HEK293 (cell line): ENCODE data around the gene USP32.
A peak's percentile ranks its signal among the peaks of the same experiment; 100 is the strongest.

ENCODE experiments used
- CTCF ChIA-PET: fragments of 350-600 bp; formaldehyde crosslinking; extraction: SDS; loops from one replicate; lab custom pipeline; 2021; ENCODE audit warnings: antibody characterized with exemption; lab: Yijun Ruan, JAX
- POLR2A ChIA-PET: fragments of 300-600 bp; formaldehyde crosslinking; extraction: SDS; loops from one replicate; lab custom pipeline; 2020; ENCODE audit warnings: antibody characterized with exemption, inconsistent platforms; lab: Yijun Ruan, JAX
- H3K27ac ChIP-seq: fragments of 200-500 bp; sonication (Bioruptor generic); 2 replicates; pipeline ENCODE4 v1.5.1; 2014; ENCODE audit warnings: low read depth, low read length, control low read depth, inconsistent platforms; ENCODE audit errors: extremely low read depth
- H3K36me3 ChIP-seq, 2 experiments: fragments of 200-500 bp in 1 of 2; sonication (Bioruptor generic) in 1 of 2; 1 replicate in 1 of 2; 2 replicates in 1 of 2; pipeline ENCODE4 v1.5.1; 2014 to 2017; ENCODE audit warnings: inconsistent platforms in 2 of 2, low read length in 2 of 2; ENCODE audit not compliant: control insufficient read depth in 2 of 2, insufficient read depth in 1 of 2
- H3K4me1 ChIP-seq: fragments of 200-500 bp; sonication (Bioruptor generic); 2 replicates; pipeline ENCODE4 v1.5.1; 2014; ENCODE audit warnings: mild to moderate bottlenecking, low read length, inconsistent platforms; ENCODE audit not compliant: control insufficient read depth, insufficient read depth
- H3K4me3 ChIP-seq: 2 replicates; pipeline ENCODE4 v1.5.1; 2011; ENCODE audit warnings: low read depth, mild to moderate bottlenecking, control low read depth, low read length, moderate library complexity
- H3K9me3 ChIP-seq: fragments of 200-500 bp; sonication (Bioruptor generic); 2 replicates; pipeline ENCODE4 v1.5.1; 2014; ENCODE audit warnings: low read depth, low read length, inconsistent platforms; ENCODE audit not compliant: control insufficient read depth, insufficient read depth
- PRDM1 ChIP-seq: fragments of 450-650 bp; formaldehyde crosslinking; IDR thresholded peaks from 2 replicates; pipeline ENCODE4; 2016; ENCODE audit warnings: missing biosample characterization, missing genetic modification characterization
- SCRT2 ChIP-seq: fragments of 450-650 bp; formaldehyde crosslinking; IDR thresholded peaks from 2 replicates; pipeline ENCODE4 v1.5.1; 2016; ENCODE audit warnings: missing biosample characterization, missing genetic modification characterization
- ZBTB6 ChIP-seq: fragments of 450-650 bp; formaldehyde crosslinking; IDR thresholded peaks from 2 replicates; pipeline ENCODE4 v1.5.1; 2017; ENCODE audit warnings: missing biosample characterization, missing genetic modification characterization
- ZNF146 ChIP-seq: fragments of 450-650 bp; formaldehyde crosslinking; IDR thresholded peaks from 2 replicates; pipeline ENCODE4 v1.5.1; 2016; ENCODE audit warnings: missing biosample characterization, missing genetic modification characterization
- ZNF18 ChIP-seq: fragments of 450-650 bp; formaldehyde crosslinking; IDR thresholded peaks from 2 replicates; pipeline ENCODE4 v1.5.1; 2016; ENCODE audit warnings: missing biosample characterization, missing genetic modification characterization
- ZNF202 ChIP-seq: fragments of 450-650 bp; formaldehyde crosslinking; IDR thresholded peaks from 2 replicates; pipeline ENCODE4 v1.5.1; 2016; ENCODE audit warnings: missing biosample characterization, missing genetic modification characterization, borderline replicate concordance
- ZNF530 ChIP-seq: fragments of 450-650 bp; formaldehyde crosslinking; IDR thresholded peaks from 2 replicates; pipeline ENCODE4 v1.5.1; 2016; ENCODE audit warnings: low read depth, missing biosample characterization, missing genetic modification characterization
- ZNF747 ChIP-seq: fragments of 450-650 bp; formaldehyde crosslinking; IDR thresholded peaks from 2 replicates; pipeline ENCODE4 v1.5.1; 2016; ENCODE audit warnings: missing biosample characterization, missing genetic modification characterization
- ZNF785 ChIP-seq: fragments of 450-650 bp; formaldehyde crosslinking; IDR thresholded peaks from 2 replicates; pipeline ENCODE4 v1.5.1; 2016; ENCODE audit warnings: missing biosample characterization, missing genetic modification characterization
- TF ChIP-seq, protein P1 (sequence below): fragments of 450-650 bp; formaldehyde crosslinking; IDR thresholded peaks from 2 replicates; pipeline ENCODE4 v1.5.1; 2016; ENCODE audit warnings: missing biosample characterization, missing genetic modification characterization, low read depth
- TF ChIP-seq, protein P2 (sequence below): fragments of 450-650 bp; formaldehyde crosslinking; IDR thresholded peaks from 2 replicates; pipeline ENCODE4 v1.5.1; 2016; ENCODE audit warnings: missing biosample characterization, missing genetic modification characterization
- TF ChIP-seq, protein P3 (sequence below): fragments of 450-650 bp; formaldehyde crosslinking; IDR thresholded peaks from 2 replicates; pipeline ENCODE4 v1.5.1; 2016; ENCODE audit warnings: missing biosample characterization, missing genetic modification characterization
- TF ChIP-seq, protein P4 (sequence below): fragments of 450-650 bp; formaldehyde crosslinking; IDR thresholded peaks from 2 replicates; pipeline ENCODE4 v1.5.1; 2017; ENCODE audit warnings: missing biosample characterization, missing genetic modification characterization

Gene USP32

GRCh38 chr17:60260540-60260939 is 131.4 kb downstream of the USP32 start:
- peak; percentile 22; the same call in 1 of the 2 replicates for TF ChIP-seq ZNF146 (tag by site-specific recombination)
- no peak for TF ChIP-seq PRDM1
- Histone ChIP-seq H3K27ac (no peak overlapping the region), H3K36me3 (peaks cover 19 to 29% of the 10 kb centered on the region in 2 experiments), H3K4me1 (no peaks in the 10 kb centered on the region), H3K9me3 (no peaks in the 10 kb centered on the region), H3K4me3 (no peak overlapping the region)
- CTCF ChIA-PET: no interaction called here
- POLR2A ChIA-PET: interaction anchor here (0.7 kb wide), 1 partner anchor 193 kb away, joined by 3 read pairs; no protein-coding TSS in a partner anchor

DNA sequence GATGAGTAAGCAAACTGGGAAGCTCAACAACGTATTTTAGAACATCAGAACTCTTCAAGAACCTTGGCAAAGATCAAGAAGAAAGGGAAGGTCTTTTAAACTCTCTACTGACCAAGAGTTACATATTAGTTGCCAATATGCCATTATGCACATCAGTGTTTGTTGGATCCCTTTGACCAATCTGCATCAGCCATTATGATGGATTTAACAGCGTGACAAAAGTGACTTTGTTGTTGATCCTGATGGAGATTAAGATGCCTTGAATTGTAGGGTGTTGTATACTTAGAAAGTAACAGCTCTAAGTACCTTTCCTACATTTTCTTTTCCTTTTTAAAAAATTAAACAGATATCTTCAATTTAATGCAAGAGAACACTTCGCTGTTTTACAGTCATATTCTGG is 133.6 kb downstream of the USP32 start:
- no peaks in the 10 kb centered on the region for H3K4me1 ChIP-seq
- peaks cover 23 to 29% of the 10 kb centered on the region in 2 experiments for H3K36me3 ChIP-seq
- H3K9me3 ChIP-seq: no peaks in the 10 kb centered on the region
- CTCF ChIA-PET: interaction anchor here (0.6 kb wide), 1 partner anchor 75 kb away, joined by 3 read pairs; no protein-coding TSS in a partner anchor
- TF ChIP-seq, protein P1, sequence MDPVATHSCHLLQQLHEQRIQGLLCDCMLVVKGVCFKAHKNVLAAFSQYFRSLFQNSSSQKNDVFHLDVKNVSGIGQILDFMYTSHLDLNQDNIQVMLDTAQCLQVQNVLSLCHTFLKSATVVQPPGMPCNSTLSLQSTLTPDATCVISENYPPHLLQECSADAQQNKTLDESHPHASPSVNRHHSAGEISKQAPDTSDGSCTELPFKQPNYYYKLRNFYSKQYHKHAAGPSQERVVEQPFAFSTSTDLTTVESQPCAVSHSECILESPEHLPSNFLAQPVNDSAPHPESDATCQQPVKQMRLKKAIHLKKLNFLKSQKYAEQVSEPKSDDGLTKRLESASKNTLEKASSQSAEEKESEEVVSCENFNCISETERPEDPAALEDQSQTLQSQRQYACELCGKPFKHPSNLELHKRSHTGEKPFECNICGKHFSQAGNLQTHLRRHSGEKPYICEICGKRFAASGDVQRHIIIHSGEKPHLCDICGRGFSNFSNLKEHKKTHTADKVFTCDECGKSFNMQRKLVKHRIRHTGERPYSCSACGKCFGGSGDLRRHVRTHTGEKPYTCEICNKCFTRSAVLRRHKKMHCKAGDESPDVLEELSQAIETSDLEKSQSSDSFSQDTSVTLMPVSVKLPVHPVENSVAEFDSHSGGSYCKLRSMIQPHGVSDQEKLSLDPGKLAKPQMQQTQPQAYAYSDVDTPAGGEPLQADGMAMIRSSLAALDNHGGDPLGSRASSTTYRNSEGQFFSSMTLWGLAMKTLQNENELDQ (tag by site-specific recombination): no peak
- TF ChIP-seq, protein P2, sequence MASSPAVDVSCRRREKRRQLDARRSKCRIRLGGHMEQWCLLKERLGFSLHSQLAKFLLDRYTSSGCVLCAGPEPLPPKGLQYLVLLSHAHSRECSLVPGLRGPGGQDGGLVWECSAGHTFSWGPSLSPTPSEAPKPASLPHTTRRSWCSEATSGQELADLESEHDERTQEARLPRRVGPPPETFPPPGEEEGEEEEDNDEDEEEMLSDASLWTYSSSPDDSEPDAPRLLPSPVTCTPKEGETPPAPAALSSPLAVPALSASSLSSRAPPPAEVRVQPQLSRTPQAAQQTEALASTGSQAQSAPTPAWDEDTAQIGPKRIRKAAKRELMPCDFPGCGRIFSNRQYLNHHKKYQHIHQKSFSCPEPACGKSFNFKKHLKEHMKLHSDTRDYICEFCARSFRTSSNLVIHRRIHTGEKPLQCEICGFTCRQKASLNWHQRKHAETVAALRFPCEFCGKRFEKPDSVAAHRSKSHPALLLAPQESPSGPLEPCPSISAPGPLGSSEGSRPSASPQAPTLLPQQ (tag by site-specific recombination): no peak
- TF ChIP-seq ZNF202 (no peak), ZBTB6 (tag by site-specific recombination) (no peak), ZNF785 (tag by site-specific recombination) (no peak), ZNF747 (no peak), ZNF530 (tag by site-specific recombination) (no peak), SCRT2 (tag by site-specific recombination) (no peak), ZNF18 (tag by site-specific recombination) (no peak)
- TF ChIP-seq, protein P3, sequence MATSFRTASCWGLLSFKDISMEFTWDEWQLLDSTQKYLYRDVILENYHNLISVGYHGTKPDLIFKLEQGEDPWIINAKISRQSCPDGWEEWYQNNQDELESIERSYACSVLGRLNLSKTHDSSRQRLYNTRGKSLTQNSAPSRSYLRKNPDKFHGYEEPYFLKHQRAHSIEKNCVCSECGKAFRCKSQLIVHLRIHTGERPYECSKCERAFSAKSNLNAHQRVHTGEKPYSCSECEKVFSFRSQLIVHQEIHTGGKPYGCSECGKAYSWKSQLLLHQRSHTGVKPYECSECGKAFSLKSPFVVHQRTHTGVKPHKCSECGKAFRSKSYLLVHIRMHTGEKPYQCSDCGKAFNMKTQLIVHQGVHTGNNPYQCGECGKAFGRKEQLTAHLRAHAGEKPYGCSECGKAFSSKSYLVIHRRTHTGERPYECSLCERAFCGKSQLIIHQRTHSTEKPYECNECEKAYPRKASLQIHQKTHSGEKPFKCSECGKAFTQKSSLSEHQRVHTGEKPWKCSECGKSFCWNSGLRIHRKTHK (tag by site-specific recombination): no peak
- TF ChIP-seq, protein P4, sequence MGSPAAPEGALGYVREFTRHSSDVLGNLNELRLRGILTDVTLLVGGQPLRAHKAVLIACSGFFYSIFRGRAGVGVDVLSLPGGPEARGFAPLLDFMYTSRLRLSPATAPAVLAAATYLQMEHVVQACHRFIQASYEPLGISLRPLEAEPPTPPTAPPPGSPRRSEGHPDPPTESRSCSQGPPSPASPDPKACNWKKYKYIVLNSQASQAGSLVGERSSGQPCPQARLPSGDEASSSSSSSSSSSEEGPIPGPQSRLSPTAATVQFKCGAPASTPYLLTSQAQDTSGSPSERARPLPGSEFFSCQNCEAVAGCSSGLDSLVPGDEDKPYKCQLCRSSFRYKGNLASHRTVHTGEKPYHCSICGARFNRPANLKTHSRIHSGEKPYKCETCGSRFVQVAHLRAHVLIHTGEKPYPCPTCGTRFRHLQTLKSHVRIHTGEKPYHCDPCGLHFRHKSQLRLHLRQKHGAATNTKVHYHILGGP (tag by site-specific recombination): no peak
- no peak overlapping the region for H3K27ac ChIP-seq
- POLR2A ChIA-PET: interaction anchor here (0.6 kb wide), 1 partner anchor 10 kb away, joined by 3 read pairs; no protein-coding TSS in a partner anchor
- no peak overlapping the region for H3K4me3 ChIP-seq
